Coronary artery (tissue), 2 donors: ENCODE measurements around the gene ADARB2.

Experiments used
- DNase-seq: peaks from one replicate; pipeline ENCODE4 v3.0.0-alpha.2; 2017; ENCODE audit warnings: low spot score
- H3K27ac ChIP-seq, 2 donors: fragments of 200-600 bp; sonication (generic); one replicate each; pipeline ENCODE4 v1.5.1; 2016 to 2019
- H3K4me3 ChIP-seq: fragments of 200-600 bp; sonication (generic); 2 replicates; pipeline ENCODE4 v1.5.1; 2016; ENCODE audit warnings: mild to moderate bottlenecking, moderate library complexity
- CTCF ChIP-seq: fragments of 200-600 bp; sonication (generic); IDR thresholded peaks from one replicate; pipeline ENCODE4 v1.5.1; 2019; ENCODE audit warnings: antibody characterized with exemption

ADARB2 gene

GRCh38 chr10:1315178-1315577 is 422.1 kb downstream of the ADARB2 start:
- TF ChIP-seq CTCF: no peak
- H3K27ac ChIP-seq: no peak overlapping the region
- DNase-seq: no peak
- H3K4me3 ChIP-seq: no peak overlapping the region

- DNase-seq: no peak
- Histone ChIP-seq H3K27ac (no peak overlapping the region), H3K4me3 (no peak overlapping the region)
- TF ChIP-seq CTCF: no peak
These were observed 425.6 kb downstream of the ADARB2 start for GRCh38 chr10:1311726-1312125.

- no peak for DNase-seq
- Histone ChIP-seq H3K27ac (no peak overlapping the region), H3K4me3 (no peak overlapping the region)
- no peak for TF ChIP-seq CTCF
These were observed 427.0 kb downstream of the ADARB2 start for GRCh38 chr10:1310271-1310789.

GRCh38 chr10:1309617-1310270 is 427.6 kb downstream of the ADARB2 start:
- Histone ChIP-seq H3K27ac (peak overlapping the region in 1 of 2 donors; percentile 22), H3K4me3 (no peak overlapping the region)
- DNase-seq: peak; percentile 49
- no peak for TF ChIP-seq CTCF

- DNase-seq: no peak
- no peak overlapping the region for H3K4me3 ChIP-seq
- TF ChIP-seq CTCF: no peak
- peak overlapping the region in 1 of 2 donors; percentile 22 for H3K27ac ChIP-seq
These were observed 428.2 kb downstream of the ADARB2 start for GRCh38 chr10:1308962-1309616.

- TF ChIP-seq CTCF: no peak
- no peak for DNase-seq
- Histone ChIP-seq H3K4me3 (no peak overlapping the region), H3K27ac (no peak overlapping the region)
These were observed 429.0 kb downstream of the ADARB2 start for GRCh38 chr10:1308173-1308961.
